ENCODE results near the gene GRIK5.

Gene GRIK5

GRCh38 chr19:42093926-42094325 is 23.9 kb upstream of the GRIK5 start:
- no peak for DNase-seq

- no peak for DNase-seq
Measured at GRCh38 chr19:42093505-42093904, 23.5 kb upstream of the GRIK5 start.

- DNase-seq = peak; percentile 46
Measured at GRCh38 chr19:42092350-42092749, 22.3 kb upstream of the GRIK5 start.

GRCh38 chr19:42091742-42092141 is 21.7 kb upstream of the GRIK5 start:
- no peak for DNase-seq

GRCh38 chr19:42091300-42091699 is 21.3 kb upstream of the GRIK5 start:
- DNase-seq = no peak

- DNase-seq = no peak
Measured at GRCh38 chr19:42090672-42091071, 20.7 kb upstream of the GRIK5 start.

- no peak for DNase-seq
Measured at GRCh38 chr19:42089772-42090171, 19.8 kb upstream of the GRIK5 start.

- no peak for DNase-seq
Measured at GRCh38 chr19:42089191-42089750, 19.3 kb upstream of the GRIK5 start.

GRCh38 chr19:42088471-42089190 is 18.6 kb upstream of the GRIK5 start:
- DNase-seq = no peak

GRCh38 chr19:42086770-42087550 is 17.0 kb upstream of the GRIK5 start:
- no peak for DNase-seq

- DNase-seq = no peak
Measured at GRCh38 chr19:42086188-42086736, 16.3 kb upstream of the GRIK5 start.

- no peak for DNase-seq
Measured at GRCh38 chr19:42083537-42083936, 13.5 kb upstream of the GRIK5 start.

GRCh38 chr19:42081584-42082203 is 11.7 kb upstream of the GRIK5 start:
- no peak for DNase-seq

- DNase-seq = no peak
Measured at GRCh38 chr19:42080764-42081375, 10.9 kb upstream of the GRIK5 start.

GRCh38 chr19:42079886-42080763 is 10.1 kb upstream of the GRIK5 start:
- DNase-seq = no peak

- no peak for DNase-seq
Measured at GRCh38 chr19:42079276-42079669, 9.3 kb upstream of the GRIK5 start.

- DNase-seq = no peak
Measured at GRCh38 chr19:42078538-42079275, 8.7 kb upstream of the GRIK5 start.

- no peak for DNase-seq
Measured at GRCh38 chr19:42078058-42078457, 8.1 kb upstream of the GRIK5 start.

GRCh38 chr19:42076380-42076944 is 6.5 kb upstream of the GRIK5 start:
- no peak for DNase-seq

GRCh38 chr19:42075616-42076379 is 5.8 kb upstream of the GRIK5 start, which contains the start of gene ZNF574:
TSS of gene ZNF574 (plus strand) at chr19:42076166. CDS start at chr19:42078607, 2,441 bp downstream.
- peak; percentile 95 for DNase-seq
